Panc1 (cell line): Measurements from ENCODE around the gene PIEZO1. TPM values are rescaled to one million over a fixed set of nuclear protein-coding genes. Genes with fewer than 3 reads are reported as not detected.

ENCODE experiments used
- ATAC-seq: fragments of 200-7000 bp; cut with Tn5 transposase; 2 replicates; pipeline ENCODE4 v1.9.1; 2020; ENCODE audit warnings: mild to moderate bottlenecking, moderate library complexity
- BruUV-seq: library from RNA; stranded (reverse); fragments of 400-500 nt; replicated peaks from 2 replicates; lab custom pipeline; 2021; lab: Mats Ljungman, UMichigan
- CTCF ChIA-PET: fragments of 300-600 bp; sonication (Branson Sonifier 250); formaldehyde crosslinking; loops from one replicate; lab custom pipeline; 2022; ENCODE audit warnings: antibody characterized with exemption; lab: Charles Lee
- POLR2A ChIA-PET: fragments of 300-600 bp; sonication (Branson Sonifier 250); formaldehyde crosslinking; loops from one replicate; lab custom pipeline; 2022; ENCODE audit warnings: antibody characterized with exemption; lab: Charles Lee
- DNase-seq: peaks from one replicate; pipeline ENCODE4 v3.0.0-alpha.2; 2010; ENCODE audit warnings: low read depth, low spot score
- H3K27ac ChIP-seq: 2 replicates; pipeline ENCODE4 v1.5.1; 2011; ENCODE audit warnings: mild to moderate bottlenecking, low read length, inconsistent platforms
- H3K27me3 ChIP-seq: fragments of 200-500 bp; sonication (Bioruptor generic); 2 replicates; pipeline ENCODE4 v1.6.0; 2014; ENCODE audit warnings: low read length, inconsistent platforms; ENCODE audit not compliant: control insufficient read depth, insufficient read depth
- H3K36me3 ChIP-seq: fragments of 200-500 bp; sonication (Bioruptor generic); 2 replicates; pipeline ENCODE4 v1.5.1; 2014; ENCODE audit warnings: inconsistent platforms, mild to moderate bottlenecking, low read length, moderate library complexity; ENCODE audit not compliant: control insufficient read depth, insufficient read depth
- H3K4me1 ChIP-seq: 2 replicates; pipeline ENCODE4 v1.5.1; 2011; ENCODE audit warnings: inconsistent platforms, mild to moderate bottlenecking, low read length, moderate library complexity; ENCODE audit not compliant: control insufficient read depth, insufficient read depth
- H3K4me3 ChIP-seq, 2 experiments: 2 replicates each; pipeline ENCODE4 v1.5.1; 2011 to 2012; ENCODE audit warnings: low read depth in 2 of 2, low read length in 2 of 2, mild to moderate bottlenecking in 2 of 2, inconsistent platforms in 1 of 2, moderate library complexity in 1 of 2
- H3K9me3 ChIP-seq: fragments of 200-500 bp; sonication (Bioruptor generic); 2 replicates; pipeline ENCODE4 v1.5.1; 2014; ENCODE audit warnings: low read depth, mild to moderate bottlenecking, inconsistent platforms, low read length, moderate library complexity; ENCODE audit not compliant: control insufficient read depth, insufficient read depth
- POLR2AphosphoS5 ChIP-seq: IDR thresholded peaks from 2 replicates; pipeline ENCODE4 v1.6.1; 2012; ENCODE audit warnings: mild to moderate bottlenecking, low read depth, low read length, moderate library complexity
- SIN3A ChIP-seq: IDR thresholded peaks from 2 replicates; pipeline ENCODE4 v1.6.1; 2012; ENCODE audit warnings: low read depth, mild to moderate bottlenecking, low read length, moderate library complexity, borderline replicate concordance; ENCODE audit not compliant: insufficient read depth
- TCF7L2 ChIP-seq: IDR thresholded peaks from 2 replicates; pipeline ENCODE4 v1.6.1; 2011; ENCODE audit warnings: mild to moderate bottlenecking, low read depth, low read length, inconsistent platforms
- in situ Hi-C: cut with HindIII; loops from 2 replicates; pipeline ENCODE4 v1.10.0; 2016; ENCODE audit warnings: low sequenced_read_pairs, low pct_unique_long_range_greater_than_20kb
- intact Hi-C: fragments of 100-400 bp; cut with micrococcal nuclease; formaldehyde crosslinking; loops from one replicate; pipeline ENCODE4 v1.10.0; 2022; ENCODE audit not compliant: unreplicated experiment
- microRNA-seq: library from miRNA; unstranded; fragments of <30 nt; microRNA quantifications from one replicate; pipeline ENCODE4 v1.1.0, GENCODE V29; 2020; ENCODE audit not compliant: unreplicated experiment
- total RNA-seq: library from RNA; stranded (reverse); gene quantifications from one replicate; pipeline ENCODE4 v1.2.1, GENCODE V29; 2021; ENCODE audit not compliant: unreplicated experiment
- TF ChIP-seq, protein P1 (sequence below), 2 experiments: IDR thresholded peaks; 2 replicates each; pipeline ENCODE4 v1.6.1; 2011 to 2012; ENCODE audit warnings: low read depth in 2 of 2, control low read depth in 1 of 2, low read length in 1 of 2, mild to moderate bottlenecking in 1 of 2, moderate library complexity in 1 of 2; ENCODE audit not compliant: insufficient read depth in 1 of 2
- TF ChIP-seq, protein P2 (sequence below): fragments of 450-650 bp; IDR thresholded peaks from 2 replicates; pipeline ENCODE4 v1.5.1; 2017; ENCODE audit warnings: mild to moderate bottlenecking

Gene PIEZO1
- total RNA-seq, 1 experiment from 2014 or later: 175 TPM

- Histone ChIP-seq H3K36me3 (no peaks in the 10 kb centered on the region; the same call in 1 of the 2 replicates), H3K27ac (no peak overlapping the region), H3K4me3 (no peak overlapping the region), H3K9me3 (no peaks in the 10 kb centered on the region), H3K4me1 (no peaks in the 10 kb centered on the region), H3K27me3 (no peaks in the 10 kb centered on the region)
- TF ChIP-seq, protein P1, sequence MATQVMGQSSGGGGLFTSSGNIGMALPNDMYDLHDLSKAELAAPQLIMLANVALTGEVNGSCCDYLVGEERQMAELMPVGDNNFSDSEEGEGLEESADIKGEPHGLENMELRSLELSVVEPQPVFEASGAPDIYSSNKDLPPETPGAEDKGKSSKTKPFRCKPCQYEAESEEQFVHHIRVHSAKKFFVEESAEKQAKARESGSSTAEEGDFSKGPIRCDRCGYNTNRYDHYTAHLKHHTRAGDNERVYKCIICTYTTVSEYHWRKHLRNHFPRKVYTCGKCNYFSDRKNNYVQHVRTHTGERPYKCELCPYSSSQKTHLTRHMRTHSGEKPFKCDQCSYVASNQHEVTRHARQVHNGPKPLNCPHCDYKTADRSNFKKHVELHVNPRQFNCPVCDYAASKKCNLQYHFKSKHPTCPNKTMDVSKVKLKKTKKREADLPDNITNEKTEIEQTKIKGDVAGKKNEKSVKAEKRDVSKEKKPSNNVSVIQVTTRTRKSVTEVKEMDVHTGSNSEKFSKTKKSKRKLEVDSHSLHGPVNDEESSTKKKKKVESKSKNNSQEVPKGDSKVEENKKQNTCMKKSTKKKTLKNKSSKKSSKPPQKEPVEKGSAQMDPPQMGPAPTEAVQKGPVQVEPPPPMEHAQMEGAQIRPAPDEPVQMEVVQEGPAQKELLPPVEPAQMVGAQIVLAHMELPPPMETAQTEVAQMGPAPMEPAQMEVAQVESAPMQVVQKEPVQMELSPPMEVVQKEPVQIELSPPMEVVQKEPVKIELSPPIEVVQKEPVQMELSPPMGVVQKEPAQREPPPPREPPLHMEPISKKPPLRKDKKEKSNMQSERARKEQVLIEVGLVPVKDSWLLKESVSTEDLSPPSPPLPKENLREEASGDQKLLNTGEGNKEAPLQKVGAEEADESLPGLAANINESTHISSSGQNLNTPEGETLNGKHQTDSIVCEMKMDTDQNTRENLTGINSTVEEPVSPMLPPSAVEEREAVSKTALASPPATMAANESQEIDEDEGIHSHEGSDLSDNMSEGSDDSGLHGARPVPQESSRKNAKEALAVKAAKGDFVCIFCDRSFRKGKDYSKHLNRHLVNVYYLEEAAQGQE (IDR thresholded peaks at IDR 0.05; ENCODE audit: insufficient read depth in 1 of 2, low read depth in 2 of 2, low read length in 1 of 2): no peak
- TF ChIP-seq, protein P2, sequence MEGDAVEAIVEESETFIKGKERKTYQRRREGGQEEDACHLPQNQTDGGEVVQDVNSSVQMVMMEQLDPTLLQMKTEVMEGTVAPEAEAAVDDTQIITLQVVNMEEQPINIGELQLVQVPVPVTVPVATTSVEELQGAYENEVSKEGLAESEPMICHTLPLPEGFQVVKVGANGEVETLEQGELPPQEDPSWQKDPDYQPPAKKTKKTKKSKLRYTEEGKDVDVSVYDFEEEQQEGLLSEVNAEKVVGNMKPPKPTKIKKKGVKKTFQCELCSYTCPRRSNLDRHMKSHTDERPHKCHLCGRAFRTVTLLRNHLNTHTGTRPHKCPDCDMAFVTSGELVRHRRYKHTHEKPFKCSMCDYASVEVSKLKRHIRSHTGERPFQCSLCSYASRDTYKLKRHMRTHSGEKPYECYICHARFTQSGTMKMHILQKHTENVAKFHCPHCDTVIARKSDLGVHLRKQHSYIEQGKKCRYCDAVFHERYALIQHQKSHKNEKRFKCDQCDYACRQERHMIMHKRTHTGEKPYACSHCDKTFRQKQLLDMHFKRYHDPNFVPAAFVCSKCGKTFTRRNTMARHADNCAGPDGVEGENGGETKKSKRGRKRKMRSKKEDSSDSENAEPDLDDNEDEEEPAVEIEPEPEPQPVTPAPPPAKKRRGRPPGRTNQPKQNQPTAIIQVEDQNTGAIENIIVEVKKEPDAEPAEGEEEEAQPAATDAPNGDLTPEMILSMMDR: no peak
- TF ChIP-seq TCF7L2 (no peak), SIN3A (no peak), POLR2AphosphoS5 (no peak)
- CTCF ChIA-PET: no interaction called here
- DNase-seq (no peak), ATAC-seq (no peak)
- POLR2A ChIA-PET: no interaction called here
- BruUV-seq: no TSS peak
- in situ Hi-C loops: no loop called here
- intact Hi-C loops: no loop called here
Observed at GRCh38 chr16:88667461-88667860, 117.6 kb downstream of the PIEZO1 start.

DNA sequence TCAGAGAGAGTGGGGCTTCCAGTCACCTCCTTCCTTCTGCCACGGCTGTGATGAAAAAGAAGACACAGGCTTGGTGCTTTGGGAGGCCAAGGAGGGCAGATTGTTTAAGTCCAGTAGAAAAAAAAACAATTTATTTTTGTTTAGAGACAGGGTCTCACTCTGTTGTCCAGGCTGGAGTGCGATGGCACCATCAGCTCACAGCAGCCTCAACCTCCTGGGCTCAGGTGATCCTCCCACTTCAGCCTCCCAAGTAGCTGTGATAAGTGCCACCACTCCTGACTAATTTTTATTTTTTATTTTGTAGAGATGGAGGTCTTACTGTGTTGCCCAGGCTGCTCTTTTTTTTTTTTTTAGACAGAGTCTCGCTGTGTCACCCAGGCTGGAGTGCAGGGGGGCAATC lies 119.5 kb downstream of the PIEZO1 start:
- POLR2A ChIA-PET: no interaction called here
- no peak for ATAC-seq
- intact Hi-C loops: no loop called here

More for the DNA sequence above, 119.5 kb downstream of the PIEZO1 start:
- no peak for TF ChIP-seq POLR2AphosphoS5
- TF ChIP-seq, protein P1 (IDR thresholded peaks at IDR 0.05; ENCODE audit: insufficient read depth in 1 of 2, low read depth in 2 of 2, low read length in 1 of 2): no peak
- no peak for TF ChIP-seq TCF7L2
- TF ChIP-seq, protein P2: no peak
- no peak for TF ChIP-seq SIN3A
- H3K27ac ChIP-seq: no peak overlapping the region
- CTCF ChIA-PET: interaction anchor here (0.5 kb wide), 1 partner anchor 14 kb away, joined by 3 read pairs; no protein-coding TSS in a partner anchor
- no peaks in the 10 kb centered on the region for H3K27me3 ChIP-seq
- H3K9me3 ChIP-seq: no peaks in the 10 kb centered on the region
- no peak overlapping the region for H3K4me3 ChIP-seq
- peaks cover 5% of the 10 kb centered on the region; the same call in 1 of the 2 replicates for H3K4me1 ChIP-seq
- no peak for DNase-seq
- in situ Hi-C loops: no loop called here
- H3K36me3 ChIP-seq: no peaks in the 10 kb centered on the region; the same call in 1 of the 2 replicates
- no TSS peak for BruUV-seq

Small RNA genes within 50 kb of the gene (microRNA-seq; reads per million reads assigned to microRNA genes)
- gene MIR4722: 1.3 reads per million

Other genes with a start within 250 kb of the PIEZO1 start
- gene ZC3H18, start 214.8 kb downstream of the PIEZO1 start, total RNA-seq: 45.9 TPM
- gene IL17C, start 146.6 kb downstream of the PIEZO1 start, total RNA-seq: not detected
- gene CYBA, start 134.2 kb downstream of the PIEZO1 start, total RNA-seq: 233 TPM
- 96.8 TPM for gene MVD, start 122.1 kb downstream of the PIEZO1 start, total RNA-seq
- gene SNAI3, start 98.7 kb downstream of the PIEZO1 start, total RNA-seq: not detected
- 19.8 TPM for gene RNF166, start 78.8 kb downstream of the PIEZO1 start, total RNA-seq
- 24.8 TPM for gene CTU2, start 78.7 kb downstream of the PIEZO1 start, total RNA-seq
- 39.9 TPM for gene CDT1, start 18.6 kb upstream of the PIEZO1 start, total RNA-seq
- gene APRT, start 26.7 kb upstream of the PIEZO1 start, total RNA-seq: 231 TPM
- gene GALNS, start 71.7 kb upstream of the PIEZO1 start, total RNA-seq: 81.6 TPM
- gene TRAPPC2L, start 71.9 kb upstream of the PIEZO1 start, total RNA-seq: 73.8 TPM
- gene PABPN1L, start 81.4 kb upstream of the PIEZO1 start, total RNA-seq: not detected
- gene CBFA2T3, start 192.0 kb upstream of the PIEZO1 start, total RNA-seq: 13.7 TPM